HG03175 (cell line): ENCODE measurements around the gene PLBD2.

Experiments used
- ATAC-seq: cut with Tn5 transposase; IDR thresholded peaks from one replicate; pipeline ENCODE4 v1.9.1; 2021; ENCODE audit warnings: mild to moderate bottlenecking, moderate library complexity; ENCODE audit not compliant: unreplicated experiment

The PLBD2 gene

GRCh38 chr12:113438523-113439300 is 80.3 kb downstream of the PLBD2 start:
- ATAC-seq: no peak

GRCh38 chr12:113439301-113439597 is 80.9 kb downstream of the PLBD2 start:
- ATAC-seq: no peak

- ATAC-seq: no peak
Observed at GRCh38 chr12:113439606-113440030, 81.2 kb downstream of the PLBD2 start.

- no peak for ATAC-seq
Observed at GRCh38 chr12:113440336-113440735, 81.9 kb downstream of the PLBD2 start.
